NT2/D1 (cell line): ENCODE results near the gene DPP6.

Experiments used
- SUZ12 ChIP-seq: IDR thresholded peaks from 2 replicates; pipeline ENCODE4 v1.6.1; 2011; ENCODE audit not compliant: insufficient read length, insufficient read depth; ENCODE audit errors: extremely low read depth
- YY1 ChIP-seq: IDR thresholded peaks from 2 replicates; pipeline ENCODE4 v1.6.1; 2011; ENCODE audit not compliant: insufficient read length, insufficient read depth
- ZNF274 ChIP-seq: IDR thresholded peaks from 2 replicates; pipeline ENCODE4 v1.6.1; 2011; ENCODE audit warnings: mild to moderate bottlenecking, low read depth, low read length

GRCh38 chr7:154472343-154472742 is 420.1 kb downstream of the DPP6 start:
- TF ChIP-seq YY1 (no peak), SUZ12 (no peak), ZNF274 (no peak)
